ENCODE measurements around the gene GARS1.
A peak's percentile ranks its signal among the peaks of the same experiment; 100 is the strongest.
"Not testable (repeated sequence)": the region's sequence is repeated elsewhere in the genome, so short reads cannot be mapped to it uniquely, and the experiment has no call there.

The GARS1 gene, protein sequence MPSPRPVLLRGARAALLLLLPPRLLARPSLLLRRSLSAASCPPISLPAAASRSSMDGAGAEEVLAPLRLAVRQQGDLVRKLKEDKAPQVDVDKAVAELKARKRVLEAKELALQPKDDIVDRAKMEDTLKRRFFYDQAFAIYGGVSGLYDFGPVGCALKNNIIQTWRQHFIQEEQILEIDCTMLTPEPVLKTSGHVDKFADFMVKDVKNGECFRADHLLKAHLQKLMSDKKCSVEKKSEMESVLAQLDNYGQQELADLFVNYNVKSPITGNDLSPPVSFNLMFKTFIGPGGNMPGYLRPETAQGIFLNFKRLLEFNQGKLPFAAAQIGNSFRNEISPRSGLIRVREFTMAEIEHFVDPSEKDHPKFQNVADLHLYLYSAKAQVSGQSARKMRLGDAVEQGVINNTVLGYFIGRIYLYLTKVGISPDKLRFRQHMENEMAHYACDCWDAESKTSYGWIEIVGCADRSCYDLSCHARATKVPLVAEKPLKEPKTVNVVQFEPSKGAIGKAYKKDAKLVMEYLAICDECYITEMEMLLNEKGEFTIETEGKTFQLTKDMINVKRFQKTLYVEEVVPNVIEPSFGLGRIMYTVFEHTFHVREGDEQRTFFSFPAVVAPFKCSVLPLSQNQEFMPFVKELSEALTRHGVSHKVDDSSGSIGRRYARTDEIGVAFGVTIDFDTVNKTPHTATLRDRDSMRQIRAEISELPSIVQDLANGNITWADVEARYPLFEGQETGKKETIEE

GRCh38 chr7:30594540-30595435 lies at the start of gene GARS1:
Gene GARS1 (plus strand): TSS chr7:30594878. CDS start chr7:30594922, 44 bp downstream.
- DNase-seq (ENCODE audit: low read depth in 2 of 2) = peak; percentile 76 to 83

GRCh38 chr7:30545791-30546555 lies 48.7 kb upstream of the GARS1 start:
- DNase-seq (ENCODE audit: low read depth in 2 of 2) = no peak

DNA sequence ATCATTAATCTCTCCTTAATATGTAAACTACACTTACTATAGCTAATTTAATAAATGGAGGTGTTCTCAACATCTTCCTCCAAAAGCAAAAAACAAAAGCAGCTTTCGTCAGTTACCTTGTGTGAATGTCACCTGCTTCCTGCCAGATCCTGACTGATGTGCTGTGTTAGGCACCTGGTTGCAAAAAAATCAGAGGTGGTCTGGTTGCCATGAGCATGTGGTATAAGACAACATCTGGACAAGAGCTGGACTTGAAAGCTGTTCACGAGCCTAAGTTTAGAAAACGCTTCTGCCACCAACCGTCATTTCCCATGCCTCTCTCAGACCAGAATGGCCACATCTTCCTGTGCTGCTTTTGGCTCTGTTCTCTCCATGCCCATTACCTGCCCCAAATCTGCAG lies 48.1 kb upstream of the GARS1 start:
- no peak for DNase-seq (ENCODE audit: low read depth in 2 of 2)

GRCh38 chr7:30548845-30549244 lies 45.8 kb upstream of the GARS1 start:
- no peak for DNase-seq (ENCODE audit: low read depth in 2 of 2)

DNA sequence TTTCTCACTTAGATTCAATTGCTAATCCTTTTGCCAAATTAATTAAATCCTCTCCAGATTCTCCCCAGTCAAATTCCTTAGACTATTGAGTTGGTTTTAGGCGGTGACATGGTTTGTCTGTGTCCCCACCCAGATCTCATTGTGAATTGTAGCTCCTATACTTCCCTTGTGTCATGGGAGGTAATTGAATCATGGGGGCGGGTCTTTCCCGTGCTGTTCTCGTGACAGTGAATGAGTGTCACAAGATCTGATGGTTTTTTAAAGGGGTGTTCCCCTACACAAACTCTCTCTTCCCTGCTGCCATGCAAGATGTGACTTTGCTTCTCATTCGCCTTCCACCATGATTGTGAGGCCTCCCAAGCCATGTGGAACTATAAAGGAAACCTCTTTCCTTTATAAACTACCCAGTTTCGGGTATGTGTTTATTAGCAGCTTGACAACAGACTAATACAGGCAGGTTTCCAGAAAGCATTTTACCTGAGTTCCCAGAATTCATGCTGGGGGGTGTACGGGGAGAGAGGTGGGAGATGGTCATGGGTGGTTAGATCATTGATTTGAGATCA lies 44.7 kb upstream of the GARS1 start:
- no peak for DNase-seq (ENCODE audit: low read depth in 2 of 2)

- DNase-seq (ENCODE audit: low read depth in 2 of 2) = no peak
These were observed 42.3 kb upstream of the GARS1 start for GRCh38 chr7:30552330-30552729.

DNA sequence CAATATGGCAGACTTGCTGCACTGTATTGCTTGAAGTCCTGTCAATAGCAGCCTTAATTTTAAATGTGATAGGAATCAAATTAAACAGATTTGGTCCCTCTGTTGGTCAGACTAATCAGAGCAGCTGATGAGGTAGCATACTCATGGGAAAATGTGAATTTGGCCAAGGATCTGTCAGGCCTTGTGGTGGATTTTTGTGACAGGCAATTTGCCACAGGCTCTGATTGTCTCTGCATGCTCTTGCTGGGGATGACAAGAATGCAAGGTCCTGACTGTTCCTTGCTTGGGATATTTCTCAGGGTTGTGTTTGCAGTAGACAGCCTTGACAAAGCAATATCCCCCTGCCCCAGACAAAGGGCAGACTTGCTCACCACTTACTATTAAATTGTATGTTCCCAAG lies 41.5 kb upstream of the GARS1 start:
- DNase-seq (ENCODE audit: low read depth in 2 of 2) = no peak

GRCh38 chr7:30553546-30553945 lies 41.1 kb upstream of the GARS1 start:
- DNase-seq (ENCODE audit: low read depth in 2 of 2) = no peak

DNA sequence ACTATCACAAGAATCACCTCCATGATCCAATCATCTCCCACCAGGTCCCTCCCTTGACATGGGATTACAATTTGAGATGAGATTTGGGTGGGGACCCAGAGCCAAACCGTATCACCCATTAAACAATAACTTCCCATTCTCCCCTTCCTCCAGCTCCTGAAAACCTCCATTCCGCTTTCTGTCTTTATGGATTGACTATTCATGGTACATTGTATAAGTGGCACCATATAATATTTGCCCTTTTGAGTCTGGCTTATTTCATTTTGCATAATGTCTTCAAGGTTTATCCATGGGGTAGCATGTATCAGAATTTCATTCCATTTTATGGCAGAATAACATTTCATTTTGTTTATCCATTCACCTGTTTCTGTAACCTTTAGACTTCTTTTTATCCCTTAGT lies 39.2 kb upstream of the GARS1 start:
- no peak for DNase-seq (ENCODE audit: low read depth in 2 of 2)

DNA sequence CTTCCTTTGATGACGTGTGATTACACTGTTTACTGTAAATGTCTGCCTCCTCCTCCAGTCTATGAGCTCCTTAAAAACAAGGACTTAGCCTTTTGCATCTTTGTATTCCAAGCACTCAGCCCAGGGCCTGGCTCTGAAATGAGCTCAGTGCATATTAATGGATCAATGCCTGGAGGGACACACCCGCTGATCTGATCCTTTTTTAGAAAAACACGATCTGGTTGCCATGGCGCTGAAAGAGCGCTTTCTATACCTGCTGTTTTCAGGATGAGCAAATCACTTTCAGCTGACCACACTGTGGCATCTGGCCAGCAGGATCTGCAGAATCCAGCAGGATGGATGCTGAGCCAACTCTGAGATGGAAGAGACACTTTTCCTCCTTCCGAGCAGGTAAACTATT lies 37.8 kb upstream of the GARS1 start:
- DNase-seq (ENCODE audit: low read depth in 2 of 2) = no peak

GRCh38 chr7:30557245-30557644 lies 37.4 kb upstream of the GARS1 start:
- DNase-seq (ENCODE audit: low read depth in 2 of 2) = no peak

- DNase-seq (ENCODE audit: low read depth in 2 of 2) = no peak
These were observed 35.1 kb upstream of the GARS1 start for GRCh38 chr7:30559611-30560010.

DNA sequence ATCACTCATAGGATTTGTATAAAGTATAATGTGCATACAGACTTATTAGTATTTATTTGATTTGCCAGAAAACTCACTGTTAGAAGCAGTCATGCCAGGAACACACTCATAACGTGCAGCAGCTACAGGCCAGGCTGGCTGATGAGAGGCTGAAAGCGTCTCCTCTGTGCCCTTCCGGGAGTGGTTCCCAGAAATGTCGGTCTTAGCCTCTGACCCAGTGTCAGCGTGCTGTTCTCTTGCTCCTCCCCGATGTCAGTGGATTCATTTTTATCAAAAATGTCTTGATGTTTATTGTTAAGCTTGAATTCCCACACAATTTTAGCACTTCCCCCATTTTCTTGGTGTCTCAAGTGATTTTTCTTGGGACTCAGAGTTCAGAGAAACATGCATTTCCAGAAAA lies 33.3 kb upstream of the GARS1 start:
- DNase-seq (ENCODE audit: low read depth in 2 of 2) = no peak

GRCh38 chr7:30562498-30562897 lies 32.2 kb upstream of the GARS1 start:
- no peak for DNase-seq (ENCODE audit: low read depth in 2 of 2)

- DNase-seq (ENCODE audit: low read depth in 2 of 2) = no peak
These were observed 31.8 kb upstream of the GARS1 start for GRCh38 chr7:30562909-30563308.

DNA sequence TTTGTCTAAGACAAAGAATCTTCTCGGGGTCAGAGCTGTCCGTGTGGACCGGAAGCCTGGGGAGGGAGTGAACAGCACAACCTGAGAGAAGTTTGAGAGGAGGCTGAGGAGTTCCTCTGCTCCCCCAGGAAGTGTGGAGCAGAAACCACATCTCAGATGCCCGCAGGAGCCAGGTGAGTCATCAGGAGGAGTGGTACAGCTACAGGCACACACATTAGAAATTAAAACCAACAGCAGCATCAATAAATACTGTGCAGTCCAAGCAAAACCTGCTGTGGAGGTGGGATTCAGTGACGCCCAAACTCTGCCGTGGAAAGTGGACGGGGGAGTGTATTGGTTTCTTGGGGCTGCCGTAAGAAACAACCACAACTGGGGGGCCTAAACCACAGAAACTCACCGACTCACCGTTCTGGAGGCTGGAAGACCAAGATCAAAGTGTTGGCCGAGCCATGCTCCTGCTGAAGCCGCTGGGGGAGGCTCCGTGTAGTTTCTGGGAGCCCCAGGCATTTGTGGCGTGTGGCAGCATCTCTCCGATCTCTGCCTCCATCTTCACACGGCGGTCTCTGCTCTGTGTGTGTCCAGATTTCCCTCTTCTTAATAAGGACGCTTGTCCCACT lies 31.2 kb upstream of the GARS1 start:
- DNase-seq (ENCODE audit: low read depth in 2 of 2) = no peak

GRCh38 chr7:30564243-30564892 lies 30.3 kb upstream of the GARS1 start:
- DNase-seq (ENCODE audit: low read depth in 2 of 2) = peak; percentile 46 to 59

- DNase-seq (ENCODE audit: low read depth in 2 of 2) = no peak
These were observed 28.1 kb upstream of the GARS1 start for GRCh38 chr7:30566596-30566995.

DNA sequence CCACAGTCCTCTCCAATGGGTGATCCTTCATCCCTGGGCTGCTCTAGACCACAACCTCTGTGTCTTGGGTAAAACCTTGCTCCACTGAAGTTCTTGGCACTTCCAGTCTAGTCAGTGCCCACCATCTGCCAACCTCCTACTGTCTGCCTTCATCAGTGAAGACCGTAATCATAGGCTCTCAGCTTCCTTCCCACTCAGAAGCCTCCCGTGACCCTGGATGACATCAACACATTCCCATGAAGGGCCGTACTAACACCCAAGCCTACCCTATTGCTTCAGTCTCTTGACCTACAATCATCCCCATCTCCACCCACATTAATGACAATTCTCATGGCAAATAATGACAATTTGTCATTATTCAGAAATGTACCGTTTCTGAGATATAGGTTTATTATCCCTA lies 27.6 kb upstream of the GARS1 start:
- DNase-seq (ENCODE audit: low read depth in 2 of 2) = no peak

- DNase-seq (ENCODE audit: low read depth in 2 of 2) = not testable (repeated sequence)
These were observed 24.4 kb upstream of the GARS1 start for GRCh38 chr7:30570238-30570637.

Measured in stimulated activated CD8-positive, alpha-beta memory T cell treated with anti-CD3 and anti-CD28 coated beads, Interleukin-7, amount 100 ng/mL, for 1 hour (primary cell).